Effector memory CD4-positive, alpha-beta T cell (primary cell): ENCODE data around the gene SLC6A18.
"Not testable (repeated sequence)": the region's sequence is repeated elsewhere in the genome, so short reads cannot be mapped to it uniquely, and the experiment has no call there.

Source experiments
- DNase-seq, 3 donors: peaks; one replicate each; pipeline ENCODE4 v3.0.0-alpha.2; 2020
- H3K27ac ChIP-seq: 2 replicates; pipeline ENCODE4 v1.7.0; 2013; ENCODE audit warnings: mild to moderate bottlenecking, low read length, moderate library complexity; ENCODE audit not compliant: insufficient read depth, poor library complexity, severe bottlenecking
- H3K27me3 ChIP-seq: replicated peaks from 2 replicates; pipeline ENCODE4 v1.7.0; 2013; ENCODE audit warnings: mild to moderate bottlenecking, low read length; ENCODE audit not compliant: insufficient read depth, control insufficient read depth, poor library complexity, severe bottlenecking
- H3K36me3 ChIP-seq: 2 replicates; pipeline ENCODE4 v1.7.0; 2013; ENCODE audit warnings: mild to moderate bottlenecking, low read length, moderate library complexity; ENCODE audit not compliant: control insufficient read depth, insufficient read depth
- H3K4me1 ChIP-seq: 2 replicates; pipeline ENCODE4 v1.7.0; 2013; ENCODE audit warnings: low read length, mild to moderate bottlenecking; ENCODE audit not compliant: control insufficient read depth, insufficient read depth, poor library complexity, severe bottlenecking
- H3K4me3 ChIP-seq: 2 replicates; pipeline ENCODE4 v1.7.0; 2013; ENCODE audit warnings: low read length, low read depth, mild to moderate bottlenecking; ENCODE audit not compliant: insufficient read depth, poor library complexity, severe bottlenecking
- H3K9me3 ChIP-seq: 2 replicates; pipeline ENCODE4 v1.7.0; 2013; ENCODE audit warnings: mild to moderate bottlenecking, low read length, moderate library complexity; ENCODE audit not compliant: control insufficient read depth

The SLC6A18 gene

GRCh38 chr5:1261643-1262042 lies 36.5 kb downstream of the SLC6A18 start:
- DNase-seq: no peak
- no peaks in the 10 kb centered on the region for H3K4me1 ChIP-seq
- H3K27ac ChIP-seq: no peak overlapping the region
- no peak overlapping the region for H3K4me3 ChIP-seq
- no peaks in the 10 kb centered on the region for H3K9me3 ChIP-seq
- H3K27me3 ChIP-seq: no peaks in the 10 kb centered on the region
- H3K36me3 ChIP-seq: no peaks in the 10 kb centered on the region

- Histone ChIP-seq H3K4me1 (no peaks in the 10 kb centered on the region), H3K9me3 (no peaks in the 10 kb centered on the region), H3K27me3 (no peaks in the 10 kb centered on the region), H3K27ac (no peak overlapping the region), H3K36me3 (no peaks in the 10 kb centered on the region), H3K4me3 (no peak overlapping the region)
- DNase-seq: no peak
These were observed 37.2 kb downstream of the SLC6A18 start for GRCh38 chr5:1262381-1262780.

- H3K36me3 ChIP-seq: no peaks in the 10 kb centered on the region
- peaks cover 9% of the 10 kb centered on the region for H3K4me1 ChIP-seq
- H3K9me3 ChIP-seq: no peaks in the 10 kb centered on the region
- no peaks in the 10 kb centered on the region for H3K27me3 ChIP-seq
- H3K27ac ChIP-seq: no peak overlapping the region
- no peak overlapping the region for H3K4me3 ChIP-seq
- DNase-seq: no peak
These were observed 39.0 kb downstream of the SLC6A18 start for GRCh38 chr5:1264211-1264610.

- Histone ChIP-seq H3K27ac (no peak overlapping the region), H3K36me3 (no peaks in the 10 kb centered on the region), H3K4me3 (no peak overlapping the region), H3K4me1 (peaks cover 9% of the 10 kb centered on the region), H3K9me3 (no peaks in the 10 kb centered on the region), H3K27me3 (no peaks in the 10 kb centered on the region)
- DNase-seq: no peak
These were observed 39.8 kb downstream of the SLC6A18 start for GRCh38 chr5:1265026-1265425.

GRCh38 chr5:1265461-1266455 lies 40.6 kb downstream of the SLC6A18 start:
- H3K4me1 ChIP-seq: peaks cover 9% of the 10 kb centered on the region
- no peaks in the 10 kb centered on the region for H3K36me3 ChIP-seq
- no peaks in the 10 kb centered on the region for H3K27me3 ChIP-seq
- H3K4me3 ChIP-seq: no peak overlapping the region
- H3K27ac ChIP-seq: no peak overlapping the region
- DNase-seq: no peak
- H3K9me3 ChIP-seq: no peaks in the 10 kb centered on the region

- Histone ChIP-seq H3K4me1 (peaks cover 9% of the 10 kb centered on the region), H3K9me3 (no peaks in the 10 kb centered on the region), H3K4me3 (no peak overlapping the region), H3K27ac (no peak overlapping the region), H3K27me3 (no peaks in the 10 kb centered on the region), H3K36me3 (no peaks in the 10 kb centered on the region)
- no peak for DNase-seq
These were observed 41.6 kb downstream of the SLC6A18 start for GRCh38 chr5:1266791-1267190.

GRCh38 chr5:1267464-1267863 lies 42.3 kb downstream of the SLC6A18 start:
- H3K27me3 ChIP-seq, DNase-seq, H3K36me3 ChIP-seq, H3K4me1 ChIP-seq, H3K4me3 ChIP-seq, H3K9me3 ChIP-seq, H3K27ac ChIP-seq: not testable (repeated sequence)

GRCh38 chr5:1268056-1268455 lies 42.9 kb downstream of the SLC6A18 start:
- no peak for DNase-seq

GRCh38 chr5:1268666-1269065 lies 43.5 kb downstream of the SLC6A18 start:
- H3K36me3 ChIP-seq: no peaks in the 10 kb centered on the region
- H3K27me3 ChIP-seq: no peaks in the 10 kb centered on the region
- H3K4me1 ChIP-seq: peaks cover 9% of the 10 kb centered on the region
- H3K9me3 ChIP-seq: no peaks in the 10 kb centered on the region
- H3K27ac ChIP-seq: no peak overlapping the region
- no peak for DNase-seq
- no peak overlapping the region for H3K4me3 ChIP-seq

More at GRCh38 chr5:1268056-1268455, 42.9 kb downstream of the SLC6A18 start:
- Histone ChIP-seq H3K27ac (no peak overlapping the region), H3K4me1 (peaks cover 9% of the 10 kb centered on the region), H3K4me3 (no peak overlapping the region), H3K27me3 (no peaks in the 10 kb centered on the region), H3K9me3 (no peaks in the 10 kb centered on the region), H3K36me3 (no peaks in the 10 kb centered on the region)

GRCh38 chr5:1270426-1270825 lies 45.2 kb downstream of the SLC6A18 start:
- DNase-seq: no peak
- no peaks in the 10 kb centered on the region for H3K9me3 ChIP-seq

More at GRCh38 chr5:1270426-1270825, 45.2 kb downstream of the SLC6A18 start:
- peaks cover 9% of the 10 kb centered on the region for H3K4me1 ChIP-seq
- no peaks in the 10 kb centered on the region for H3K36me3 ChIP-seq
- H3K27me3 ChIP-seq: no peaks in the 10 kb centered on the region
- no peak overlapping the region for H3K4me3 ChIP-seq
- no peak overlapping the region for H3K27ac ChIP-seq
